Hematopoietic multipotent progenitor cell treated with erythropoietin and hydrocortisone succinate and interleukin-3 and kit ligand, for 4 days (in vitro differentiated cells): ENCODE results near the gene DBX1.
"Not testable (repeated sequence)": the region's sequence is repeated elsewhere in the genome, so short reads cannot be mapped to it uniquely, and the experiment has no call there.

Experiments
- DNase-seq: peaks from one replicate; pipeline ENCODE4 v3.0.0-alpha.2; 2015

Gene DBX1

DNA sequence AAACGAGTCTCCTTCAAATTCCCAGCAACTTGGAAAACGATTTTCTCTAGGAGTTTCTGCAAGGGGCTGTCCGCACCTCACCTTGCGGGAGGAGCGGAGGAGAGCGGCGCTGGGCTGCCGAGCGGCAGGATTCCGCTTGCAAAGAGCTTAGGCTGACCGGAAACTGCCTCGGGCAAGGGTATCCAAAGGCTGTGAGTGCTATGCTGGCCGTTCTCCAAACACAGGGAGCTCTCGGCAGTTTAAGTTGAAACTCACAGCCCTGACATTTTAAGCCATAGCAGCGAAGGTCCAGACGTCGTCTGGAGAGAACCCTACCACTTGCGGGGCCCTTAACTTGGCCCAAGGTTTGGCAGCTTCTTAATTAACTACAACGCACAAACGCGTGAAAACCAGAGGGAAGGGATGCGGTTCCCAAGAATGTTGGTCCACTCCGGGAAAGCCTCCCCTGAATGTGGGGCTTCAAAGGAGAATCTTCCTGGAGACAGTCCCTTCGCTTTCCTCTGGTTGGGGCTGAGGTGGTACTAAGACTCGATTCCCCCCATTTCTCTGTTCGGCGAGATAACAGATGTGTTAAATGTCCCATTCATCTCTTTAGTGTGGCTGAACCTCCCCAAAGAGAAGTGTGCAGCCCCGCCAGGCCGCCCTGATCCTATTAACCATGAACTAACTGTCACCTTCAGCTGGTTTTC lies 1.1 kb upstream of the DBX1 start:
- no peak for DNase-seq

DNA sequence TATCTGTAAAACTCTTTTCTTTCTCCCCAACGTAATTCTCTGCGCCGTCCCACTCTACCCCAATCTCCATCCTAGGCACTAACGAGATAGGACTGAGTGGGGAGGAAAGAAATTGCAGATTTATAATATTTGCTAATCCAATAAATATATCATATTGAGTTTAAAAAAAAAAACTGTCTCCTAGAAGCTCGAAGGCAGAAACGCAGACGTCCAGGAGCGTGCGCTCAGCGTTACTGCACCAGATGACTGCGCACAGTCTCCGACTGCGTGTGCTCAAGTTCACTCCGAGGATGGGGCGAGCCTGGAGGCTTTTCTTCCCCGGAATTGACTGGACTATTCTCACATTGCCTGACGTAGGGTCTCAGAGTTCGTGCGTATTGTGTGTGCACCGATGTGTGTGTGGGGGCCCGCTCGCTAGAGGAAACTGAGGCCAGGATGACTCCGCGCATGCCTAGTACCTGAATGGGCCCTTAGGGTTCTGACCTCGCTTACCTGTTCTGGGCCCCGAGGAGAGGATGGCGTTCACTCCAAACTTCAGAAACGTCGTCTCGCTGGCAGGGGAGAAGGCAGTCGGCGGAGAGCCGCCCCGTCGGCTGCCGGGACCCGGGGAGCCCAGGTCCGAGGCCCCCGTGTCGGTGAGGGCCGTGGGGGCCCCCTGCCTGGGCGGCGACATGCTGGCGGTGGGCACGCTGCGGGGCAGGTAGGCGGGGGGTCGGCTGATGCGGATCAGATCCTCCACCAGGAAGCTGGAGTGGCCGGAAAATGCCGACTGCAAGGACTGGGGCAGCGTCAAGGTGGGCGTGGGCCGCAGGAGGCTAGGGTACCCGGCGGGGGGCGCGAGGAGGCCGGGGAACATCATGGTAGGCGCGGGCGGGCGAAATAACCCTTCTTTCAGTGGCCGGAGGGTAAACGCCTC lies 551 bp downstream of the DBX1 start:
- DNase-seq = no peak

DNA sequence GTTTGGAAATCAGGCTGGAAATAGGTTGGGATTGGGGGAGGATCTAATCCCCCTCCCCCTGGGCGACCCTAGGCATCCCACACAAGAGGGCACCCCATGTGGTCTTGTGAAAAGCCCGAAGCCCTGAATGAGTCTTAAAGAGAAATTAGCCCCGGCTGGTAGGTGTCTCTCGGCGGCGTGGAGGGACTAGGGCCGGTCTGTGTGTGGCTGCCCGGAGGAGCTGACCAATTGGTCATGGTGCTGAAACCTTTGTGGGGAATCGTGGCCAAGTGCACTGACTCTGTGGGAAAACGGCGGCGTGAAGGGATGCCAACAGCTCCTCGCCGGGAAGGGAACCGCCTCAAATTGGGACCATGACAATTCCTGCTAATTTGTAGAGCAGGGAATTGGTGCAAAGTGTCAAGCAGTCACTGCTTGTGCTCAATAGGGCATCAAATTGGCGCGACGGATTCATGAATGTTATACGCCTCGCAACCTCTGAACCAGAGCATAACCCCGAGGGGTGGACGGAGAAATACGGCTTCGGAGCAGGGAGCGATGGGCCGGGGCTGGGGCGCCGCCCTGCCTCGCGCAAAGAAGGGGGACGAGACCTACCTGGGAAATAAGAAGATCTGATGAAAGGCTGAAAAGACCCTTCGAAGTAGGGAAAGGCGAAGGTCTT lies 1.5 kb downstream of the DBX1 start:
- DNase-seq = peak; percentile 80

DNA sequence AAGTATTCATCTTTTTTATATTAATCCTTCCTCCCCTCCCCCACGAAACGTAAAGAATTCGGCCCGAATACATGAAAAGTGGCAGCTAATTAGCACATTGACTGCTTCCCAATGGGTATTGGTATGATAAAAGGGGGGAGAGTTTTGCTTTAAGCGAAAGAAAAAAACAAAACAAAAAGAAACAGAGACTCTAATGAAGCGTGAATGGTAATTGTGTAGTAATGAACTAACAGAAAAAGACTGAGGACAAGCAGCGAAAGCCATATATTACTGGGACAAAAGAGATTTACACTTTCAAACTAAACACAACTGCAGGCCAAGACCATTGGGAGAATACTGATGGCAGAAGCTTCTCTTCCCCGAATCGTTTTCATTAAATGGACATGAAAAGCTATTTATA lies 2.5 kb downstream of the DBX1 start:
- DNase-seq = no peak

DNA sequence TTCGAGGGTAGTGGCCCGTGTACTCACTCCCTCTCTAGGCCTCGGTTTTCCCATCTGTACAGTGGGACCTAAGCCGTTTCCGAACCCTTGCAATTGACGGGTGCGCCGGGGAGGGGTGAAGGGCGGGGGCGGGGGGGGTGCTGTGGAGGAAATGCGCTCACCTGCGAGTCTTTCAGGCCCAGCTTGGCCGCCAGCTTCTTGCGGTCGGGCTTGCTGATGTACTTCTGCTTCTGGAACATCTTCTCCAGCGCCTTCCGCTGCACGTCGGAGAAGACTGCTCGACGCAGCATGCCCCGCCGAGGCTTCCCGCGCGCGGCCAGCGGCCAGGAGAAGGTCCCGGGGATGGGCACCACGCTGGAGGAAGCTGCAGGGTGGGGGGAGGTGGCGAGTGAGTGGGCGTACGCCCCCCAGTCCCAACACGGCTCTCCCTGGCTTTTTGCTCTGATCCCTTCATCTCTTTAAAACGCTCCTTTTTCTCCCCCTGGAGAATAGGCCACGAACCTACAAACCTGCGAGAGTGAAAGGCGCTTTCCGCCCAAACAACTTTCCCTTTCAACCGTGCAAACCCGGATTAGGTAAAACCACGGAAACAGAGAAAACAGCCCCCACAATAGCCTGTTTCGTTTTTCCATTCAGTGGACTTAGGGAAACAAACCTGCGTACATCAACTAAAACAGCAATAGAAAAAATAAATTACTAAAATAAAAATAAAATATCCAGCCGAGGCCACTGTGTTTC lies 3.2 kb downstream of the DBX1 start:
- peak; percentile 53 for DNase-seq

DNA sequence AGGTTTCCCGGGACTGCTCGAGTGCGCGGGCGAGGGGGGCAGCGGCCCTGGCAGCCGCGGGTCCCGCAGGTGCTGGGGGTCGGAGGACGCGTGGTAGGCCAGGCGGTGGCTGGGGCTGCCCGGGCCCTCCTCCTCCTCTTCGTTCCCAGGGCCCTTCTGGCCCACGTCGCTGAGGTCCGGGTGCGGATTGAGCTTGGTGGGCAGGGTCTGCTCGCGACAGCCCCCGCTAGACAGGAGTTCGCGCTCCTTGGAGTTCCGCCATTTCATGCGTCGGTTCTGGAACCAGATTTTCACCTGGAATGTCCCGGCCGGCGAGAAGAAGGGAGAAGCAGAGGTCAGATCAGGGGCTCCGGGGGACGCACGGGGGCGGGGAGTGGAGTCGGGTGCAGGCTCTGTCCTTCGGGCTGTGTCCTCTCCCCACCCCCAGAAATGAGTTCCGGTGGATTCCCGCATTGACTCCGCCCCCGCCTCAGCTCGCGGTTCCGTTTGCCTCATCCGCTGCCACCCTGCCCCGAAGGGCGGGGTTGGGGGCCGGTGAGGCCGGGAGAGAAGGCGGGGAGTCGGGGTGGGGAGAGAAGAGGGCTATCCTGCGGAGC lies 3.9 kb downstream of the DBX1 start:
- no peak for DNase-seq

DNA sequence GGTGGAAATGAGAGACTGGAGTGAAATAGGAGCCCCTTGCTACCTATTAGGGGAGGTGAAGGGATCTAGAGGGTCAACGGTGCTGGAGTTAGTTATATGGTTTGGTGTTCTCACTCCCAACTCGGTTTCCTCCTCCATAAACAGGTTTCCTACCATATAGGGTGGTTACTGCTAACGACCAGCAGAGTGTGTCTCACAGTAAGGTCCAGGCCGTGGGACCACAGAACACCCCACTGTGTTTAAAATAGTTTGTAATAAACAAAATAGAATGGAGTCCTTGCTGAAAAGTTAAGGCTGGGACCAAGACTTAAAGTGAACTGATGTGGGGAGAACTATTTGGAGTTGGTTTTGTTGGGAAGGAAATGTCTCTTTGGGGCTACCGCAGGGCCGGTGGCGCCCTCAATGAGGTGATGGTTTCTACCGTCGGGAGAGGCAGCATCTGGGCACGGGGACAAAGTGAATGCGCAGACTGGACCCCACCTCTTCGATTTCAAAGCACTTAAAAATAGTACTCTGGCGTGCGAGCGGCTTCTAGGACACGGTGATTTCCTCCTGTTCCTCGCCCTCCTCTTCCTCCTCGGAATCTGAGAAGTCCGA lies 4.5 kb downstream of the DBX1 start:
- DNase-seq = no peak

DNA sequence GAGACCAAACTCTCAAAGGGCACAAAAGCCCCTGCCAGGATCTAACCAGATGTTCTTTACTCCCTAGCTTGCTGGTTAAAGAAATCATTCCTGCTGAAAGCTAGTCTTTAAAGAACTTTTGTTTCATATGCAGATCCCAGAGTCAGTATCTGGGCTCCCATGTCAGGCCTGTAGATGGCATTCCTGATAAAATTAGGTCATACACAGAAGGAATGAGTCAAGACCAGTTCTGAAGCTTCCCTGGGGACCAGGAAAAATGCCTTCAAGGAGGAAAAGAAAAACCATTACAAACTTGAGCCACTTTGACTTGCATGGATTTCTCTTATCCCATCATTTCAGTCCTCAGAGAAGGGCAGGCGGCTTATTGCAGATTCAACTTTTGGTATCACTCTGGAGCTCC lies 5.9 kb downstream of the DBX1 start:
- DNase-seq = no peak

DNA sequence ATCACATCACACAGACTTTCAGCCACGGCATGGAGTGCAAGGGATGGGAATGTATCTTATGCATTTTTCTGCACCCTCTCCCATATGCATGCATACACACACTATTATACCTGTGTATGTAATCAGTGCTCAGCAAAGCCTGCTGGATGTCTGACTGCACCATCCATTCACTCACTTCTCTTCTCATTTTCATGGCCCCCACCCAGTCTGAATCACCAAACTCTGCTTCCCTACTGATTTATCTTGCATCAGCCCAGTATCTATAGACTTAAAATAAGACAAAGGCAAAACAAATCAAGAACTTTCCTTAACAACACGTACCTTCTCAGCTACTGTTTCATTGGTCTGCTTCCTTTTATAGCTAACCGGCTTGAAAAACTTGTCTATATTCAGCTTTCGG lies 21.6 kb downstream of the DBX1 start:
- no peak for DNase-seq

DNA sequence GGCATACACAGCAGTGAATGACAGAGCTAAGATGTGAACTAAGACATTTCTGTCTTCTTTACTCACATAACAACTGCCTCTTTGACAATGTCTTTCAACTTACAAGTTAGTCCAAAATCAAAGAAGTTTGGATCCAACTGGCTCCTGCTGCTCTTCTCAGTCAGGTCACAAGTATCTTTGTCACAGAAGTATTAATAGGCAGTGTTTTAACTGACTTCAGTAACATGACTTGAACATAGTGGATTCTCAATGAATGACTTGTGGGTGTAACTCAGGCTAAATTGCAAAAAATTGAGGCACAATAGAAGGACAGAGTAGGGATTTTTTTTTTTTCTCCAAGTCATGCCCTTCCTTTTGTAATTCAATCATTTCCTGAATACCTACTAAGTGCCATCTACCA lies 22.6 kb downstream of the DBX1 start:
- DNase-seq = no peak

DNA sequence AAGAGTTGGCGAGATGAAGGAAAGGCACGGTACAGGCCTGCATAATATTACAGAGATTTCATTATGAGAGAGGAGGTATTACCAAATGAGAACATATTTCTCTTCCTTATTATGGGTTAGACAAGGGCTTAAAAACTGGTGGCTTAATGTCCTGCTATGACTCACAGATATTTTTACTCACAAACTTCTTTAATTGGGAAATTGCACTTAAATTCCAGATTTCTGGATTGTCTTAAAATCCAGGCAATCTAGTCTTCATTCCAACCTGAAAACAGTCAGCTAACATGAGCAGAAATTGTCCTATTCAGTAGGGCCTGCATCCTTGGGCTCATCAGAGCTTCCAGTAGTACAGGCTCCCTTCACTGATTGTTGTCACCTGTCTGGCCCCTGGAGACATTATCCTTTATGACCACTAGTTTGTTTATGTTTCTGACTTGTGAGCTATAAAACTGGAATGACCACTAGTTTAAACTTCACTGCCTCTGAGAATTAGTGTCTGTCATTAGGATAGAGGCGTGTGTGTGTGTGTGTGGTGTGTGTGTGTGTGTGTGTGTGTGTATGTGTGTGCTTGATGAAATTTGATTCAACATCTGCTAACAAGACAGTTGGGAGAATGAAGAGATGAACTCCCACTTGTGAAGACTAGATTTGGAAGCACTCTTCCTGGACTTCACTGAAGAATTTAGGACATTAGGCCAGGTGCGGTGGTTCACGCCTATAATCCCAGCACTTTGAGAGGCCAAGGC lies 25.1 kb downstream of the DBX1 start:
- no peak for DNase-seq

DNA sequence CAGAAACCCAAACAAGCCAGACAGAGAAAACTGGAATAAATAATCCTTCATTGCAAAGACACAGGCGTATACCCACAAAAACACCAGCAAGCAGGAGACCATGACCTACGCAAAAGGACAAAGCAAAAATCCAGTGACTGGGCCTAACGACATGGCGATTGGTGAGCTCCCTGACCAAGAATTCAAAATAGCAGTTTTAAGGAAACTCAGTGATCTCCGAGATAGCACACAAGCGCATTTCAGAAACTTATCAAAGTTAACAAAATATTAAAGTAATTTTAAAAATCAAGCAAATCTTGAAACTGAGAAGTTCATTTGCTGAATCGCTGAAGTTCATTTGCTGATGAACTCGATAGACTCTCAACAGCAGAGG lies 27.6 kb downstream of the DBX1 start:
- DNase-seq = no peak

DNA sequence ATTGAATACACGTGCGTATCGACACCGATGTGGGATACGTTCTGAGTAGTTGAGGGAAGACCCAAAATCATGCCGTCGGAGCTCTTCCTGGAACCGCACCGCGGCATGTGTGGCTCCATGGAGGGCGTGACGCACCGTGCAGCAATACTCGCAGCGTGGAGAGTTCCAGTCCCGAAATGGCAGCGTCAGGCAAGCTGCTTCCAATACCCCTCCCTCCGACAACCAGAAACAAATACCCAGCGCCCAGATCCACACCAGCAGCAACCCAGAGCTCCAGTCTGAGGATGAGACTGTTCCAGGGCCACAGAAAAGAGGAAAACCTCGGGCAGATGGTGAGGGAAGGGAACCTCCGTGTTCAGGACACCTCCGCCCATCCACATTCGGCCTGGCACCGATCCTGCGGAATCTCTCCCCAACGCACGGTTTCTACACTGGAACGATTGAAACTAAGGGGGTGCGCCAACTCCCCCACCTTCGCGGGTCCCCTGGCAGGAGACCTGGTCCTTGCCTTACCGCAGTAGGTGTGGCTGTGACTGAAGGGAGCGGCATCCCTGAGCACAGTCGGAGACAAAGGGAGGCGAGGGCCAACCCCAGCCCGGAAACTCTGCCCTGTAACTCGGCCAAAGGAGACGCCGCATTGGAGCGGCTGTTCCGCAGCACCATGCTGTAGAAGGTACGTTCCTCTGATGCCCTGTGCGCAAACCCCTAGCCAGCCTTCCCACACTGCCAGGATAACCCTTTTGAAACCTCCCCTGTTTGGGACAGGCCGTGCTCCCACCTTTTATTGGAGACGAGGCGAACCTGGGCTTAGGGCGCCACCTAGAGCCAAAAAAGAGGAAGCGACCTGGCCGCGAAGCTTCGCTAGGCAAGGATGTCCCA lies 28.2 kb downstream of the DBX1 start:
- DNase-seq = peak; percentile 73

DNA sequence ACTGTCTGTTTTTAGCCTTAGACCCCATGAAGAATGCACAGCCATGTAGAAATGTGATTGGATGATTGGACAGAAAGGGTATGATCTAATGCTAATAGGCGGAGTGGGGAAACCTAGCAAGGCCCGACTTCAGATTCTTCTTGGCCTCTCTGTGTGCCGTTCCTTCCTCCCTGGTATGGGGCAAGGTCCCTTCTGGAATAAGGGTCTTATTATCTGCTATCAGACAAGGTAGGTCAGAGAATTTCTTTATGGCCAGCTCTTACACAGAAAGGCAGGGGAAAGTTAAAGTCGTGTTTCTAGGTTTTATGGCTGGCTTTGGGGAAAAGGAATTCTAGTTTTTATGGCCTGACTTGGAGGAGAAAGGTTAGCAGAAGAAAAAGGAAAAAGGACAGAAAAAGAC lies 30.6 kb downstream of the DBX1 start:
- DNase-seq = no peak

DNA sequence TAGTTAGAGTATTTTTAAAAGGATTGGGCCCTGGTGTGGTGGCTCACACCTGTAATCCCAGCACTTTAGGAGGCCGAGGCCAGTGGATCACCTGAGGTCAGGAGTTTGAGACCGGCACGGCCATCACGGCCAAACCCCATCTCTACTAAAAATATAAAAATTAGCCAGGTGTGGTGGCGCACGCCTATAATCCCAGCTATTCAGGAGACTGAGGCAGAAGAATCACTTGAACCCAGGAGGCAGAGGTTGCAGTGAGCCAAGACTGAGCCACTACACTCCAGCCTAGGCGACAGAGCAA lies 31.8 kb downstream of the DBX1 start:
- not testable (repeated sequence) for DNase-seq

DNA sequence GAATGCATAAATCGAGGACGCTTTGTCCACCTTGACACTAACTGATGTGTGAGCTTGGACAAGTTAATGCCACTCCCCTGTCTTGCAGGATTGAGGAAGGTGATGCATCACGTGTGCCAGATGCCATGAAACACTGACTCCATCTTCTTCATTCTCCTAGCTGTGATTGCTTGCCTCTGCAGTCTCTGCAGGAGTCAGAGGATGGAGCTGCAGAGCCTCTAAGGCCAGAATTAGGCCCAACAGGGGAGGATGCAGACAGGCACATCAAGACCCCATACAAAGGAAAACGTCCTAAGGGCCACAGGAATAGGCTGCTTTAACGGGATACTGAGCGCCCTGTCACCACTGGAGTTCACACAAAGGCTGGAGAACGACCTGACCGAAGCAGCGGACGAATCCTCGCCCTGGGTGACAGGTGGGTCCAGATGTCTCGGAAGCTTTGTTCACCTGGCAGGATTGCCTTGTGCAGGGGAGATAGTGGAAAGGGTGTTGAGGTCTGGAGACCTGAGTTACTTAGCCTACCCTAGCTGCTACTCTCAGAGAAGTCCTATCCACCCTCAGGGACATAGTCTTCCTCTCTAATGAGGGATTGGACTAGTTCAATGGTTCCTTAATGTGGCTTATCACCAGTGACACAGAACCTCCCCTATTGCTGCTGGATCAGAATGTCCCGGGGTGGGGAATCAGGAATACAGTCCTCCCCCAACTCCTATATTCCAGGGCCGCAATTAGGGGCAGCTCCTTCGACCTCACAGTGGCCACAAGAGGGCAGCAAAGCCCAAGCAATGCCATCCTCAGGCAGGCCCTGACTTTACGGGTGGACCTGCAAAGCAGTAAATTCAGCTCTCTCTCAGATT lies 32.4 kb downstream of the DBX1 start:
- DNase-seq = peak; percentile 85

DNA sequence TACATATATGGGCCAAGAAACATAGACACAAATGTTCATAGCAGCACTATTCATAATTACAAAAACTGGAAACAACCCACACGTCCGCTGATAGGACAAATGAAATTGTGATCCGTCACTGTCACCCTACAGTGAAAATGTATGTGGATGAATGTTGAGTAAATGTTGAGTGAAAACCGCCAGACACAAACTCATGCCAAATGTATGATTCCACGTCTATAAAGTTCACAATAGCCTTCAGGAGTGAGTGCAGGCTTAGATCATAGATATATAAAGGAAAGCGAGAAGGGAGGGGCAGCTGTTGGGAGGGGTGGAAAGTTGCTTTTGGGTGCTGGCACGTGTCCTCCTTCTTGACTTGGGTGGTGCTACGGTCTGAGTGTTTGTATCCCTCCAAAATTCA lies 33.6 kb downstream of the DBX1 start:
- DNase-seq = no peak

DNA sequence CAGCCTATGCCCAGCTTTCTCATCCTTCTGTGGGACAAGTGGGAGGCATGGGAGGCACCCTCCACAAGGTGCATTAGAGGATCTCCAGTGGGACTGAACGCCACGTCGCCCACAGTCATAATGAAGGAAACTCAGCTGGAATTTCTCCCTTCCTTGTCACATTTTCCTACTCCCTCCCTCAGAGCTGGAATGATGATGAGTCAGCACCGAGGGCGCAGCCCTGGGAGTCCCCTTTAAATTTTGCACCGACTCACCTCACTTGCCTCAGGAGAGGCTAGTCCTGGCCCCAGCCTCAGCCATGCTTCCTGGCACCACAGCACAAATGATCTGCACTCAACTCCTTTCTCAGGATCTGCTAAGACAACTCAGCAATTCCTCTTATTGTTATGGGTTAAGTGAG lies 34.3 kb downstream of the DBX1 start:
- no peak for DNase-seq

DNA sequence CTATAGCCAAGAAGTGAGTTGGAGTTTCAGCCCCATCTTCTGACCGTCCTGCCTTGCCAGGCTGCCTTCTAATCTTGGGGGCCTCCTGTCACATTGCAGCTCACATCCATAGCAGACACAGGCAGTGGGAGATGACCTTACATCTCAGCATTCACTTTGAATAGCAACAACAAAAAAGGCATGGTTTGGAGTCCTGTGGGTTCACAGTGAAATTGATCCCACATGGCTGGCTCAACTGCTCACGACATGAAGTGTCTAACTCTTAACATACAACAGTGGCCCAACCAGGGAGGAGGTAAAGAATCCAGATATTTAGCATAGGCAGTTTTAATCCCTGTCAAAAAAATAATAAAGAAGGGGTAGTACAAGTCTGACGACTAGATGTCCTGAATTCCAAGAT lies 38.1 kb downstream of the DBX1 start:
- DNase-seq = no peak
